HG02588 (cell line): Measurements from ENCODE around the gene CCDC146.
"Not testable (repeated sequence)": the region's sequence is repeated elsewhere in the genome, so short reads cannot be mapped to it uniquely, and the experiment has no call there.

Source experiments
- ATAC-seq: cut with Tn5 transposase; IDR thresholded peaks from one replicate; pipeline ENCODE4 v1.9.1; 2021; ENCODE audit warnings: mild to moderate bottlenecking, moderate library complexity; ENCODE audit not compliant: unreplicated experiment

CCDC146 gene

GRCh38 chr7:77199013-77199966, 76.9 kb downstream of the CCDC146 start, which contains the start of gene FGL2:
Gene FGL2, minus strand, starts transcription at chr7:77199819. Its CDS starts 26 bp downstream, at chr7:77199793.
- ATAC-seq: no peak

GRCh38 chr7:77200542-77200941, 78.1 kb downstream of the CCDC146 start:
- no peak for ATAC-seq

- peak; percentile 94 for ATAC-seq
Observed at GRCh38 chr7:77202481-77202976, 80.1 kb downstream of the CCDC146 start.

- no peak for ATAC-seq
Observed at GRCh38 chr7:77205706-77206105, 83.3 kb downstream of the CCDC146 start.

- ATAC-seq: no peak
Observed at GRCh38 chr7:77208416-77208815, 86.0 kb downstream of the CCDC146 start.

GRCh38 chr7:77209479-77210139, 87.2 kb downstream of the CCDC146 start:
- no peak for ATAC-seq

- no peak for ATAC-seq
Observed at GRCh38 chr7:77216181-77216845, 93.9 kb downstream of the CCDC146 start.

GRCh38 chr7:77217474-77218185, 95.2 kb downstream of the CCDC146 start:
- no peak for ATAC-seq

GRCh38 chr7:77219701-77220331, 97.4 kb downstream of the CCDC146 start:
- ATAC-seq: not testable (repeated sequence)

GRCh38 chr7:77222065-77222464, 99.7 kb downstream of the CCDC146 start:
- ATAC-seq: no peak

- no peak for ATAC-seq
Observed at GRCh38 chr7:77222819-77223218, 100.4 kb downstream of the CCDC146 start.

- no peak for ATAC-seq
Observed at GRCh38 chr7:77223261-77223660, 100.8 kb downstream of the CCDC146 start.

GRCh38 chr7:77226357-77226839, 104.0 kb downstream of the CCDC146 start:
- no peak for ATAC-seq

GRCh38 chr7:77228795-77229194, 106.4 kb downstream of the CCDC146 start:
- not testable (repeated sequence) for ATAC-seq

GRCh38 chr7:77232467-77232866, 110.1 kb downstream of the CCDC146 start:
- ATAC-seq: no peak

GRCh38 chr7:77235276-77235675, 112.9 kb downstream of the CCDC146 start:
- ATAC-seq: no peak

GRCh38 chr7:77238703-77239136, 116.3 kb downstream of the CCDC146 start:
- ATAC-seq: no peak

- no peak for ATAC-seq
Observed at GRCh38 chr7:77239471-77239870, 117.1 kb downstream of the CCDC146 start.

- no peak for ATAC-seq
Observed at GRCh38 chr7:77242068-77242467, 119.7 kb downstream of the CCDC146 start.

- ATAC-seq: no peak
Observed at GRCh38 chr7:77242554-77242953, 120.1 kb downstream of the CCDC146 start.
